CD14-positive monocyte (primary cell): ENCODE data around the gene MXRA7. TPM values are rescaled to one million over a fixed set of nuclear protein-coding genes. Genes with fewer than 3 reads are reported as not detected.

Source experiments
- DNase-seq, 3 donors: peaks; one replicate each; pipeline ENCODE4 v3.0.0-alpha.2; 2011 to 2022
- H2AFZ ChIP-seq: 2 replicates; pipeline ENCODE4 v1.6.0; 2012; ENCODE audit warnings: mild to moderate bottlenecking, low read depth, low read length, inconsistent platforms; ENCODE audit not compliant: insufficient read depth, poor library complexity, severe bottlenecking
- H3K27ac ChIP-seq, 2 donors: 1 replicate in 1 of 2; 2 replicates in 1 of 2; pipeline ENCODE4 v1.5.1; 2012 to 2013; ENCODE audit warnings: low read length in 2 of 2, control low read depth in 1 of 2, inconsistent platforms in 1 of 2, low read depth in 1 of 2, mild to moderate bottlenecking in 1 of 2
- H3K27me3 ChIP-seq, 2 donors: one replicate each; pipeline versions ENCODE4 v1.6.0 to v1.6.1; 2011 to 2013; ENCODE audit warnings: low read length in 2 of 2; ENCODE audit not compliant: control insufficient read depth in 2 of 2, insufficient read depth in 2 of 2
- H3K36me3 ChIP-seq, 2 donors: replicated peaks in 1 of 2; 1 replicate in 1 of 2; 2 replicates in 1 of 2; pipeline versions ENCODE4 v1.5.1 to v1.6.1; 2012 to 2013; ENCODE audit warnings: low read length in 2 of 2, control low read depth in 1 of 2, inconsistent platforms in 1 of 2, mild to moderate bottlenecking in 1 of 2; ENCODE audit not compliant: insufficient read depth in 2 of 2, control insufficient read depth in 1 of 2
- H3K4me1 ChIP-seq, 2 donors: 1 replicate in 1 of 2; 2 replicates in 1 of 2; pipeline versions ENCODE4 v1.5.1 to v1.6.1; 2012 to 2013; ENCODE audit warnings: low read length in 2 of 2, control low read depth in 1 of 2, inconsistent platforms in 1 of 2, mild to moderate bottlenecking in 1 of 2, moderate library complexity in 1 of 2; ENCODE audit not compliant: insufficient read depth in 2 of 2, control insufficient read depth in 1 of 2
- H3K4me2 ChIP-seq: replicated peaks from 2 replicates; pipeline ENCODE3; 2012; ENCODE audit warnings: low read length, moderate library complexity, mild to moderate bottlenecking; ENCODE audit not compliant: poor library complexity, severe bottlenecking; ENCODE audit errors: extremely low read depth
- H3K4me3 ChIP-seq, 3 experiments: fragments of 200-600 bp in 1 of 3; sonication (generic) in 1 of 3; replicated peaks in 1 of 3; 1 replicate in 2 of 3; 2 replicates in 1 of 3; pipeline ENCODE4 v1.5.1; 2011 to 2013; ENCODE audit warnings: low read length in 3 of 3, mild to moderate bottlenecking in 3 of 3, control low read depth in 2 of 3, low read depth in 2 of 3, inconsistent platforms in 1 of 3, moderate library complexity in 1 of 3
- H3K79me2 ChIP-seq: 2 replicates; pipeline ENCODE4 v1.6.0; 2012; ENCODE audit warnings: mild to moderate bottlenecking, control low read depth, inconsistent platforms, low read length, moderate library complexity; ENCODE audit not compliant: insufficient read depth
- H3K9ac ChIP-seq: 2 replicates; pipeline ENCODE4 v1.6.0; 2017; ENCODE audit warnings: low read length, mild to moderate bottlenecking; ENCODE audit not compliant: insufficient read depth, poor library complexity, severe bottlenecking
- H3K9me3 ChIP-seq, 2 donors: replicated peaks in 1 of 2; 1 replicate in 1 of 2; 2 replicates in 1 of 2; pipeline versions ENCODE4 v1.5.1 to v1.6.1; 2012 to 2013; ENCODE audit warnings: low read length in 2 of 2, control low read depth in 1 of 2; ENCODE audit not compliant: control insufficient read depth in 1 of 2, insufficient read depth in 1 of 2
- H4K20me1 ChIP-seq: 2 replicates; pipeline ENCODE4 v1.6.0; 2012; ENCODE audit warnings: mild to moderate bottlenecking, low read length, control low read depth, moderate library complexity; ENCODE audit not compliant: insufficient read depth
- H3K27ac Mint-ChIP-seq, 7 donors: one replicate each; pipeline ENCODE4 v1.8.0; 2020; ENCODE audit warnings: mild to moderate bottlenecking in 7 of 7, mixed read lengths in 7 of 7, moderate library complexity in 6 of 7, inconsistent platforms in 2 of 7
- H3K27me3 Mint-ChIP-seq, 3 donors: one replicate each; pipeline ENCODE4 v1.8.0; 2021 to 2022; ENCODE audit warnings: low read depth in 3 of 3, mild to moderate bottlenecking in 3 of 3, mixed read lengths in 3 of 3, moderate library complexity in 3 of 3, inconsistent platforms in 1 of 3
- H3K36me3 Mint-ChIP-seq, 2 donors: one replicate each; pipeline ENCODE4 v1.8.0; 2020; ENCODE audit warnings: mixed read lengths in 2 of 2, inconsistent platforms in 1 of 2, mild to moderate bottlenecking in 1 of 2
- H3K4me1 Mint-ChIP-seq: one replicate; pipeline ENCODE4 v1.8.0; 2020; ENCODE audit warnings: mild to moderate bottlenecking, mixed read lengths
- H3K4me3 Mint-ChIP-seq, 2 donors: one replicate each; pipeline ENCODE4 v1.8.0; 2020; ENCODE audit warnings: mild to moderate bottlenecking in 2 of 2, mixed read lengths in 2 of 2, moderate library complexity in 1 of 2
- H3K9me3 Mint-ChIP-seq, 7 donors: one replicate each; pipeline ENCODE4 v1.8.0; 2020 to 2022; ENCODE audit warnings: mixed read lengths in 7 of 7, mild to moderate bottlenecking in 6 of 7, moderate library complexity in 6 of 7, inconsistent platforms in 2 of 7
- WGBS: methylation state at CpG from one replicate; pipeline ENCODE4 v1.1.5; 2013; ENCODE audit warnings: missing lambda C conversion rate; ENCODE audit not compliant: insufficient coverage; 5-methylcytosine and 5-hydroxymethylcytosine counted together
- intact Hi-C, 2 donors: fragments of 100-400 bp; cut with micrococcal nuclease; formaldehyde crosslinking; loops; one replicate each; pipeline versions ENCODE4 v1.15.0 to v1.15.1; 2023
- polyA plus RNA-seq, 3 donors: library from polyadenylated mRNA; depleted of rRNA in 1 of 3; unstranded in 2 of 3; stranded (reverse) in 1 of 3; fragments of 300-500 nt in 2 of 3; fragments of >200 nt in 1 of 3; fragmentation: Illumina TruSeq in 2 of 3; gene quantifications; 1 replicate in 2 of 3; 2 replicates in 1 of 3; pipeline ENCODE4 v1.2.3, GENCODE V29; 2012 to 2021
- TF ChIP-seq, protein P1 (sequence below): fragments of 200-600 bp; IDR thresholded peaks from one replicate; pipeline ENCODE4 v1.8.0; 2022; ENCODE audit warnings: antibody characterized with exemption, mild to moderate bottlenecking

MXRA7 gene
- polyA plus RNA-seq, 3 donors = 0.13 to 0.81 (median 0.30) TPM

- intact Hi-C loops = no loop called here
- H3K36me3 ChIP-seq = peaks cover 35 to 60% of the 10 kb centered on the region in 2 donors
- TF ChIP-seq, protein P1, sequence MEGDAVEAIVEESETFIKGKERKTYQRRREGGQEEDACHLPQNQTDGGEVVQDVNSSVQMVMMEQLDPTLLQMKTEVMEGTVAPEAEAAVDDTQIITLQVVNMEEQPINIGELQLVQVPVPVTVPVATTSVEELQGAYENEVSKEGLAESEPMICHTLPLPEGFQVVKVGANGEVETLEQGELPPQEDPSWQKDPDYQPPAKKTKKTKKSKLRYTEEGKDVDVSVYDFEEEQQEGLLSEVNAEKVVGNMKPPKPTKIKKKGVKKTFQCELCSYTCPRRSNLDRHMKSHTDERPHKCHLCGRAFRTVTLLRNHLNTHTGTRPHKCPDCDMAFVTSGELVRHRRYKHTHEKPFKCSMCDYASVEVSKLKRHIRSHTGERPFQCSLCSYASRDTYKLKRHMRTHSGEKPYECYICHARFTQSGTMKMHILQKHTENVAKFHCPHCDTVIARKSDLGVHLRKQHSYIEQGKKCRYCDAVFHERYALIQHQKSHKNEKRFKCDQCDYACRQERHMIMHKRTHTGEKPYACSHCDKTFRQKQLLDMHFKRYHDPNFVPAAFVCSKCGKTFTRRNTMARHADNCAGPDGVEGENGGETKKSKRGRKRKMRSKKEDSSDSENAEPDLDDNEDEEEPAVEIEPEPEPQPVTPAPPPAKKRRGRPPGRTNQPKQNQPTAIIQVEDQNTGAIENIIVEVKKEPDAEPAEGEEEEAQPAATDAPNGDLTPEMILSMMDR = no peak
- H3K4me1 Mint-ChIP-seq = no peaks in the 10 kb centered on the region
- H4K20me1 ChIP-seq = no peaks in the 10 kb centered on the region
- no peak overlapping the region for H3K9ac ChIP-seq
- no peak for DNase-seq
- H3K27ac ChIP-seq = no peak overlapping the region
- H3K9me3 ChIP-seq = peaks cover 0 to 3% of the 10 kb centered on the region in 2 donors
- H3K4me2 ChIP-seq = no peak overlapping the region
- peak overlapping the region in 1 of 7 donors; percentile 6 for H3K27ac Mint-ChIP-seq
- WGBS = 100% methylated on average over 3 of the region's 5 CpGs
- H3K27me3 ChIP-seq = no peaks in the 10 kb centered on the region
- peaks cover 0 to 11% (median 0%) of the 10 kb centered on the region in 7 donors for H3K9me3 Mint-ChIP-seq
- H3K4me1 ChIP-seq = no peaks in the 10 kb centered on the region
- H3K79me2 ChIP-seq = no peaks in the 10 kb centered on the region
- H3K4me3 ChIP-seq = no peak overlapping the region
- peaks cover 0 to 1% (median 0%) of the 10 kb centered on the region in 3 donors for H3K27me3 Mint-ChIP-seq
- H3K36me3 Mint-ChIP-seq = peaks cover 46 to 74% of the 10 kb centered on the region in 2 donors
- H3K4me3 Mint-ChIP-seq = no peak overlapping the region
- H2AFZ ChIP-seq = no peak overlapping the region
These were observed 46.5 kb upstream of the MXRA7 start for GRCh38 chr17:76757256-76757655.

- no peaks in the 10 kb centered on the region for H3K4me1 Mint-ChIP-seq
- Histone ChIP-seq H3K79me2 (no peaks in the 10 kb centered on the region), H3K9me3 (peaks cover 0 to 3% of the 10 kb centered on the region in 2 donors), H3K9ac (no peak overlapping the region), H3K4me1 (no peaks in the 10 kb centered on the region), H3K36me3 (peaks cover 38 to 74% of the 10 kb centered on the region in 2 donors), H3K27me3 (no peaks in the 10 kb centered on the region), H4K20me1 (no peaks in the 10 kb centered on the region), H3K27ac (no peak overlapping the region), H3K4me2 (no peak overlapping the region), H2AFZ (no peak overlapping the region), H3K4me3 (no peak overlapping the region)
- H3K36me3 Mint-ChIP-seq = peaks cover 40 to 78% of the 10 kb centered on the region in 2 donors
- intact Hi-C loops = no loop called here
- 88% methylated on average over 1 of the region's 2 CpGs for WGBS
- peaks cover 0 to 1% (median 0%) of the 10 kb centered on the region in 3 donors for H3K27me3 Mint-ChIP-seq
- no peak for DNase-seq
- TF ChIP-seq, protein P1 = no peak
- peaks cover 0 to 11% (median 0%) of the 10 kb centered on the region in 7 donors for H3K9me3 Mint-ChIP-seq
- no peak overlapping the region for H3K27ac Mint-ChIP-seq
- H3K4me3 Mint-ChIP-seq = no peak overlapping the region
These were observed 44.5 kb upstream of the MXRA7 start for GRCh38 chr17:76755285-76755684.
